GM18870 (cell line): ENCODE results near the gene PAX5.

ENCODE experiments used
- ATAC-seq: cut with Tn5 transposase; IDR thresholded peaks from one replicate; pipeline ENCODE4 v1.9.1; 2021; ENCODE audit warnings: moderate library complexity; ENCODE audit not compliant: unreplicated experiment

The PAX5 gene

GRCh38 chr9:36817160-36817834, 216.8 kb downstream of the PAX5 start:
- ATAC-seq, result no peak

- no peak for ATAC-seq
Measured at GRCh38 chr9:36816371-36816770, 217.7 kb downstream of the PAX5 start.

- no peak for ATAC-seq
Measured at GRCh38 chr9:36815566-36816348, 218.3 kb downstream of the PAX5 start.

- no peak for ATAC-seq
Measured at GRCh38 chr9:36815023-36815422, 219.0 kb downstream of the PAX5 start.

- ATAC-seq, result no peak
Measured at GRCh38 chr9:36813154-36813553, 220.9 kb downstream of the PAX5 start.

GRCh38 chr9:36812556-36812955, 221.5 kb downstream of the PAX5 start:
- no peak for ATAC-seq

- ATAC-seq, result no peak
Measured at GRCh38 chr9:36808251-36808650, 225.8 kb downstream of the PAX5 start.

- no peak for ATAC-seq
Measured at GRCh38 chr9:36803961-36804360, 230.1 kb downstream of the PAX5 start.

- ATAC-seq, result no peak
Measured at GRCh38 chr9:36802201-36802920, 231.7 kb downstream of the PAX5 start.

GRCh38 chr9:36800455-36800854, 233.6 kb downstream of the PAX5 start:
- no peak for ATAC-seq

- ATAC-seq, result no peak
Measured at GRCh38 chr9:36798350-36799065, 235.6 kb downstream of the PAX5 start.

GRCh38 chr9:36797471-36798220, 236.4 kb downstream of the PAX5 start:
- no peak for ATAC-seq

- no peak for ATAC-seq
Measured at GRCh38 chr9:36796671-36797419, 237.2 kb downstream of the PAX5 start.

GRCh38 chr9:36794461-36794860, 239.6 kb downstream of the PAX5 start:
- ATAC-seq, result no peak

GRCh38 chr9:36793277-36793676, 240.8 kb downstream of the PAX5 start:
- ATAC-seq, result no peak

GRCh38 chr9:36791222-36791950, 242.7 kb downstream of the PAX5 start:
- ATAC-seq, result no peak

GRCh38 chr9:36789886-36790285, 244.2 kb downstream of the PAX5 start:
- ATAC-seq, result no peak

- no peak for ATAC-seq
Measured at GRCh38 chr9:36788534-36788933, 245.5 kb downstream of the PAX5 start.

- ATAC-seq, result no peak
Measured at GRCh38 chr9:36787709-36788108, 246.4 kb downstream of the PAX5 start.
